GM21619 (cell line): Measurements from ENCODE around the gene RAD51B.

Experiments
- ATAC-seq: cut with Tn5 transposase; IDR thresholded peaks from one replicate; pipeline ENCODE4 v1.9.1; 2021; ENCODE audit not compliant: unreplicated experiment

The RAD51B gene

DNA sequence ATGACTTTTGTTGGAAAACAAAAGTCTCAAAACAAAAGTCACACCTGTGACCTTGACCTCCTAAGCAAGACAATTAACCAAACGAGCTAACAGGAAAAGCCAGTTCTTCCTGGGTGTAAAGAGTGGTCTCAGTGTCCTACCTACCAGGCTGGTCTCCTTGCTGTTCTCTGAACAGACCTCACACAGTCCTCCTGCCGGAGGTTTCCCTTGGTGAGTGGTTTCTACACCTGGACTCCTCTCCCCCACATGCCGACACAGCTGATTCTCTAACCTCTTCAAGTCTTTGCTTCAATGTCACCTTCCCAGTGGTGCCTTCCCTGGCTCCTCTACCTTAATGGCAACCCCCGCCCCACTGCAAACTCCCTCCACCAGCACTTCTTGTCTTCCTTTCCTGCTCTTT lies 734.7 kb downstream of the RAD51B start:
- no peak for ATAC-seq

DNA sequence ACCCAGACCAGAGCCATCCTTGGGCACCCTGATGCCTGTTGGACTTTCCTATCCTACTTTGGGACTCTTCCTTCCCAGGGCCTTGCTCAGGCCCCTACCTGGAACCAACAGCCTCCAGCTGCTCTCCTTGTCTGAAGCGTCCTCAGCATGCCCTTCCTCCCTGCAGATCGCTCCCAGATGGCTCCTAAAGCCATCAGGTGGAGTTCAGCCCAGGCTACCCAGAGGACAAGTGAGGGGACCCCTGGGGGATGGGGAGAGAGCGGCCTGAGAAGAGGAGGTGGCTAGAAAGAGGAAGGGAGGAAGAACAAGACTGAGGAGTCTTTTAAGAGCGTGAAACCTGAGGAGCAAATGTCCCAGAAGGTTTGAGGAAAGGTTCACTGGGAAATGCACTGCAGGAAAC lies 736.7 kb downstream of the RAD51B start:
- ATAC-seq = no peak

DNA sequence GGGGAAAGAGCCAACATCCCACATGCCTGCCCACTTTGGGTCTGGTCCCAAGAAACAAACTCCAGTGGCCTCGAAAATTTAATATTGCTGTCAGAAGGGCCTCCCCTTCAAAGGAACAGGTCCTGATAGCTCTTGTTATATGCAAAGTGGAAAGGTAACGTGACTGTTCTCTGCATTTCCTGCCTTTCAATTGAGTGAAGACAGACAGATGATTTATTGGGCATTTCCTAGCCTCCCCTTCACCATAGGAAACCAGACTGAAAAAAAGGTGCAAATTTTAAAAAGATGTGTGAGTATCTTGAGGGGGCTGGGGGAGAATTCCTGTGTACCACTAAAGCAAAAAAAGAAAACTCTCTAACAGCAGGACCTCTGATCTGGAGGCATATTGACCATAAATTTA lies 738.1 kb downstream of the RAD51B start:
- no peak for ATAC-seq

DNA sequence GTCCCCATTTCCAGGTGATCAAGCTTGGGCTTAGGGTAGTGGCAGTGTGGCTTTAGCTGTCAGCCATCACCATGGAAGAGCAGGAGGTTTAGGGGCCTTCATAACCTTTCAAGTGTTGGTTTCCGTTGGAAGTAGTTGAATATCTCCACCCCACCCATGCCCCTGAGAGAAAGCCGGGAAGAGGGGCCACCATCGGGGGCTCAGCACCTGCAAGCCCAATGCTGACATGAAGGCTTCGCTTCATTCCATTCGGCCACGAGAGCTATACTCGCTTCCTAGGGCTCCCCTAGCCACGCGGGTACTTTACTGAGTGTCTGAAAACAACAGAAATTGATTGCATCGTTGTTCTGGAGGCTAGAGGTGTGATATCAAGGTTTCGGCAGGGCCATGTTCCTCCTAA lies 738.5 kb downstream of the RAD51B start:
- ATAC-seq = no peak

DNA sequence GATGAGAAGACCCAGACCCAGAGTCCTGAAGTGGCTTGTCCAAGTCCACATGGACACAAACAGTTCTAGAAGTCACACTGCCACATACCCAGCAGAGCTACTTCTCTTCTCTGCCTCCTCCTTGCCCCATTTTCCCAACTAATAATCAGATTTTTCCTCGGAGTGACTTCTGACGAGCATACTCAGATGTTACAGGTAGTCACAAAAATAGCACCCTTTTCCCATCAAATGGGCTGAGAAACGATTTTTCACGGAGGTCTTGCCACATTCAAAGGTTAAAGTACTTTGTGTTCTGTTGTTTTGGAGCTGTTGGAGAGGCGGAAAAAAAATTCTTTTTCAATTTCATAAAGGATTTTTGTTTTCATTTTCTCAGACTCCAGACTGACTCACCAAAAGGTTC lies 740.4 kb downstream of the RAD51B start:
- ATAC-seq = no peak

DNA sequence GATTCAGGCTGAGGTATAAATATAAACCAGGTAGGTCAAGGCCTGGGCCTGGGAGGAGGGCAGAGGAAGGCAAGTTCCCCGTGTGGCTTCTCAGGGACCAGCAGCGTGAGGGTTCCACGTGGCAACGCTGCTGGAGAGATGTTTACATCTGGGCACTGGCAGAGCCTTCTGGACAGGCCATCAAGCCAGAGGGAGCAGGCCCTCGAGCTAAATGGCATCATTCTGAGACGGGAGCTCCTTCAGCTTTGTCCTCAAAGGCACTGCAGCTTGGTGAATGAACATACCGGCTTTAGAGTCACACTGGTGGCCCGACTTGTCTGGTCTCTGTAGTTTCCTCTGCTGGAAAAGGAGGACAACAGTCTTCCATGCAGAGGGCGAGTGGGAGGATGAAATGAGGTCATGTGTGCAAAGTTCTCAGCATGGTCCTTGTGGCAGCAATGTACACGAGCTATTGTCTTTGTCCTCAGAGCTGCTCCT lies 742.0 kb downstream of the RAD51B start:
- ATAC-seq = no peak

DNA sequence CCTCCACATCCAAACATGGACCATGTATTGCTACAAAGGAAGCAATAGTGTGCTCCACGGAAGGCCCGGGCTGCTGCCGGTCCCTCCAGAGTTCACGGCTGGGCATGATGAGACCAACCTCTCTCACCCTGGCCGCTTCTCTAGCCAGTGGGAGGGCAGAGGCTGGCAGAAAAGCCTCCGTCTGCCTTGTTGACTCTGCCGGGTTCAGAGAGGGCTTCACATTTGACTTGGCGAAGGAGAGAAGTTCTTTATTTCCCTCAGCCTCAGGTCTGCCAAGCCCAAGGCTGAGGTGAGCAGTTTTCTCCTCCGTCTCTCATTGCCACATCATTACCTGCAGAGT lies 743.3 kb downstream of the RAD51B start:
- no peak for ATAC-seq

DNA sequence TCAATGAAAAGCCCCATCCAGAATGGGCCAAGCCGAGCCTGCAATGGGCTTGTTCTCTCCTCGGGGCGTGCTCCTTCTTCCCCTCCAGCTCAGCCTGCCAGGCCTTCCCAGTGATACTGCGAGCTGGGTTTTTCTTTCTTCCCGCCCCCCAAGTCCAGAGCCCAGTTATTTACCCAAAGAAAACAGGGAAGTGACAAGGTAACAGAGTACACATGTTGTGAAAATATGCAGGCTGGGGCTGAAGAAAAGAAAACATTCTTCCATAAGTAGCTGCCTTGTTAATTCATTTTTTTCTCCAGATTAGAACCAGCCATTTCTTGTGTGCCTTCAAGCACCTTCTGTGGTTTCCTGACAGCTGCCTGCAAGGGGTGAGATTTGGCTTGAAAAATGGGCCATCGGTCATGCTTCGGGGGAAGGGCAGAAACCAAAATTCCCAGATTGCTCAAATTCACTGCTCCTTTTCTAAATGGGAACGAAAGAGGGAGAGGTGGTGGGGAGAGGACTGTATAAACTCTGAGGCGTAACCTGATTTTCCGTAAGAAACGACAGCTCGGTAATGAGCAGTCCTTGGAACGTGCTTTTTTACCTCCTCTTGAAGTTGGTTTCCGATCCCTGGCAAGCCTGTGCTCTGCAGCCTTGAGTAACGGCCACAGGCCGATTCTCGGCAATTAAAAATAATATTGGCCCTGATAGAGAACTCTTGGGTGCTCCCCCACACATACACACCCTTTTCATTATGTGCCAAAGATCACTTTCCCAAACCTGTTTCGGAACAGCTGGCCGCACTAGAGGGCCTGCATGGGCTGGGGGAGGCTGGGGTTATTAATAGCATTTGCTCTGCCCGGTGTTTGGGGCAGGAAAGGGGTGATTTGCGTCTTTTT lies 743.9 kb downstream of the RAD51B start:
- ATAC-seq = no peak

DNA sequence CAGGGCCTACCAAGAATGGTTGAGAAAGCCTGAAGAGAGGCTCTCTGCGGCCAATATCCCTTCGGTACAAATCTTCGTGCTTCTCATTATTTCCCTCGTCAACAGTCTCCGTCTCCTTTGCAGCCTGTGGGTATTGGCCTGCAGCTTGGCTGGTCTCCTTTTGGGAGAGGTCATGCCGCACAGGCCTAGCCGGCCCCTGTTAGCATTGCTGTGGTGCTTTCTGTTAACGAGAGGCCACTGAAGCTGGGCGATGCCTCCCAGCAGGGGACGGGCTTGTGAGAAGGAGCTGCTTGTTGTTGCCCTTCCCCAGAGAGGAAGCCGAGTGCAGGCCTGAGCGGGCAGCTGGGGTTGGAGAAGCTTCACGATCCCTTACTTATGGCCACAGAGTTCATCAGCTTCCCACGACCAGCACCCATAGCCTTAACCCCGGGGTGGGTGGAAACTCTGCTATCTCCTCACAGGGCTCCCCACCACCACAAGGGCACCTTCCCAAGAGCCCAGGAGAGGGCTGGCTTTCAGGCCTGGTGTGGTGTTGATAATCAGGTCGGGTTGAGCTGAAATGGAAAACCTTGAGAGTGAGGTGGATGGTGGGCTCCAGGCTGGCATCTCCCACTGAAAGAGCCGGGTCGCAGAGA lies 744.7 kb downstream of the RAD51B start:
- no peak for ATAC-seq

DNA sequence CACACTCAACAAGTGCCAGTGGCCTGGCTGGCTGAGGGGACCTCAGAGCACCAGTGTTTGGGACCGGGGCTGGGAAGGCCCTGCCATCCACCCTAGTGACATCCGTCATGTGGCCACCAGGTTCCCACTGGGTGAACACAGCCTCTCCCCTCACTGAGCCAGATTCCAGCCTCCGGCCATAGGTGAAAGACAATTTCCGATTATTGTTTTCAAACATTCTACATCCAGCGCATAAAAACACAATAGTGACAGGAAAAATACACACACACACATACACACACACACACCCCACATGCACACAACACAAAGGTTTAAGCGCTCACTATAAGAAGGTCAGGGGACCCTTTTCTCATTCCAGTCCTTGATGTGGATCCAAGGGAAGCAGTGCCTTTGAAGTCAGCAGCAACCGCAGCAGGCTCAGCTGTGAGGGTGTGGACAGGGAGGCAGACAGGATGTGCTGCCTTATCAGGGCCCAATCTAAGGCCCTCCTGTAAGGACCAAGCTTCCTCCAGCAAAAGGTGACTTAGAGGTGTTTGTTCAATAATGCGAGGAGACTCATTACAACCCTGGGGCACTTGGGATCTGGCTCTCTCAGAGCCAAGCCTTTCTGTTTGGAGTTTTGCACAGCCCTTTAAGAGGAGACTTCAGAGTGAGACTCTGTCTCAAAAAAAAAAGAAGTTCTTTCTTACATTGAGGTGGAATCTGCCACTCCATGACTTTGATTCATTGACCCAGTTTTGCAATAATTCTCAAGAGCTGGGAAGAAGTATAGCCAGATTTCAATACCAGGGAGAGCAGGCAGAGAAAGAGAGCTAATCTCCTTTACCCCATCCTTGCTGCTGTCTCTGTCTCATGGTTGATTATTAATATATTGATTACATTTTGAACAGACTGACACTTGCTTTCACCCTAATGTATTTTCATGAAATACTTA lies 745.5 kb downstream of the RAD51B start:
- no peak for ATAC-seq

DNA sequence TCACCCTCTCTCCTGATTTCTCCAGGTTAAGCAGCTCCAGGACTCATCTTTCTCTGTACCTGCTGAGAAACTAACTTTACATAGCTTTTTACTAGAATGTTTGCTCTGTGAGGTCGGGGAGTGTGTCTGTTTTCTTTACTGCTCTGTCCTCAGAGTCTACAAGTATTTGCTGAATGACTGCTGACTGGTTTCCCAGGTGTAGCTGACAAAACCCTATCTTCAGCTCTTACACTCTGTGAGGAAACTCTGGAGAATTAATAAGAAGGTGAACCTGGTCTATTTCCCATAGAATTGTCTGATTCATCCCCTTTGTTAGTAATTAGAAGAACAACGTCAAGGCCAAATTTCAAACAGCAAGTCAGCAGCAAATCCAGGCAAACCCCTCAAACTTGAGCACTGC lies 746.5 kb downstream of the RAD51B start:
- ATAC-seq = no peak

DNA sequence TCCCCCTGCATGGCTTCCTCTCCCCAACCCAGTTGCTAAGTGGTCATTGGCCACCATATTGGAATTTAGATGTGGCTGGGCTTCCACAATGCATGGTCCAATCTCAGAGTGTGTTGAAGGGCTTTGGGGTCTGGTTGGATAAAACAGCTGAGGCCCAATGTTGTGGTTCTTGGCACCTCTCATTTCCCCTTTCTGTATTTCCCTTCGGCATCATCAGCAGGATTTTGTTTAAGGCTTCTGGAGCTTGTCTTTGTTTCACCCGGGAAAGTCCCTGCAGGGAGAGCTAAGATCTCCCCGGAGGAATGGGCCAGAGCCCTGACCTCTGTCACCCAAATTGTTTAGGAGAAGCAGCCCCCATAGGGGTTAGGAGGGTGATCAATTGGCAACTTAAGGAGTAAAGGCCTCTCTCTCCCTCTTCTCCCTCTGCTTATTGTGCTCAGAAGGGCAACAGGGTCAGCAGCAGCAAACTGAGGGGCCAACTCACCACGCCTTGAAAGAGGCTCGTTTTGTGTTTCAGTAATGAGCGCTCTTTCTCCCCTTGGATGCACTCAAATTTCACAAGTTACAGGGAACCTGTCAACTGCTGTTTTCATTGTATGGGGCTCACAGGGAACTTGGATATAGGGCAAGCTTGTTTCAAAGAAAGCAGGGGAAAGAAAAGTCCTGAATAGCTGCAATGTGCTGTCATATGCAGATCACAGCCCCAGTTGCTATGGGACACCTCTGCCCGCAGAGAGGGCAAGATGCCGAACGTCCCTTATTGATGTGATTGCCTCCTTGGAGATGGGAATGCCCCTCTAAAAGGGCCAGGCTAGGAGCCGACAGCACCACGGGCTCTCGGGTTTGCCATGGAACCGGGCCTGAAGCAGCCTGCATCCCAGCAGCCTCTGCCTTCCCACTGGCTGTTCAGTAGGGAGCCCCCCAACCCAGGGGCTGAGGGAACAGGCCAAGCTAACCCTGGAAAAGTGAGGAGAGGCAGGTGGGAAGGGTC lies 749.6 kb downstream of the RAD51B start:
- ATAC-seq = no peak

DNA sequence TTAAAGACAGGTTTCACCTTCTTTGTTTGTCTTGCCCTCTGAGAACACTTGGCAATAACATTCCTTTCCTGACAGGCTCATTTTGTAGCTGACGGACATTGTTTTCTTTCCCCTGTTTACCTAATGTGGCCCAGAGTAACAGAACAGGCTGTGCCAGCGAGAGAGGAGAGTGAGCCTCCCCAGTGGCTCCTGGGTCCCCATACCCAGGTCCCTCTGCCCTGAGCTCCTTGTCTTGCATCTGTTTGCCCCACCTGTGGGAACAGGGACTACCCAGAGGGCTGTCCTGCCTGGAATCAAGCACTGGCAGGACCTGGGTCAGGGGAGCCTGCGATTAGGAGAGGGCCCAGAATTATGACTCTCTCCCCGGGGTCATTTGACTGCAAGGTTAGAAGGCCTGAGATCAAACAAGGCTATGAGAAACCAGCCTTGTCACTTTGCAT lies 750.4 kb downstream of the RAD51B start:
- no peak for ATAC-seq

DNA sequence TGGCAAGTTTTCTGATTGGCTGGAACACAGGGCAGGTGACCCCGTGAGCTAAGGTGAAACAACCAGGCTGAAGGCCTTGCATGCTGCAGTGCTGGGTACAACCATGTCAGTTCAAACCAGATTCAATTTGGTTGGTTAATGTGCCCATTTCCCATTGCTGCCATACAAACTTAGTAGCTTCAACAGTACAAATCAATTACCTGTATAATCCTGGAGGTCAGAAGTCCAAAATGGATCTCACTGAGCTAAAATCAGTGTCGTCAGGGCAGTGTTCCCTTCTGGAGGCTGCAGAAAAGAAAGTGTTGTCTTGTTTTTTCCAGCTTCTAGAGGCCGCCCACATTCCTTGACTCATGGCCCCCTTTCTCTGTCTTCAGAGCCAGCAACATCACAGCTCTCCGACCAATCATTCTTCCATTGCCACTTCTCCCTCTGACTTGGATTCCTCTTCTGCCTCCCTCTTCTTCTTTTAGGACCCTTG lies 751.6 kb downstream of the RAD51B start:
- ATAC-seq = no peak

DNA sequence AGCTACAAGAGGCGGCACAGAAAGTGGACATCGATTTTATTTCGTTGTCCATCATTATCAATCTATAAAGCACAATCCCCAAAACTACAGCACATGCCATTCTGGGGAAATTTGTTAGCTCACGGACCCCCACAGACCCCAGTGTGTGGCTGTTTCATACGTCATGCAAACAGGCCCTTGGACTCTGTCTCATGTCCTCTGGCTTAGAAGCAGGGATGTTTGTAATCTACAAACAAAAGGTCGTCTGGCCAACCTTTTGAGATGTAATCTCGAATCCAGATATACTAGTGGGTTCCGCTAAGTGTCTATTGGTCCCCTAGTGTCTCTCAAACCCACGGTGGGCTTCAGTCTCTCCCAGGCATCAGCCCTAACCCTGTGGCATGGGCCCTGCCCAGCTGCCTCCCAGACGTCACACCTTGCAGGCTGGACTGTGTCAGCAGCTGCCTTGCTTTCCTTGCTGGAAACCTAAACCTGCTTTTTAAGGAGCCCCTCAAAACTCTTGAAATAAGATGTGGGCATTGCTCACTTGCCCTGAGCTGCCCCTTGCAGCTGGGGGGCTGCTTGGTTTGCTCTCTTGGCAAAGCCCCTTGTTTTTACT lies 752.4 kb downstream of the RAD51B start:
- ATAC-seq = no peak

DNA sequence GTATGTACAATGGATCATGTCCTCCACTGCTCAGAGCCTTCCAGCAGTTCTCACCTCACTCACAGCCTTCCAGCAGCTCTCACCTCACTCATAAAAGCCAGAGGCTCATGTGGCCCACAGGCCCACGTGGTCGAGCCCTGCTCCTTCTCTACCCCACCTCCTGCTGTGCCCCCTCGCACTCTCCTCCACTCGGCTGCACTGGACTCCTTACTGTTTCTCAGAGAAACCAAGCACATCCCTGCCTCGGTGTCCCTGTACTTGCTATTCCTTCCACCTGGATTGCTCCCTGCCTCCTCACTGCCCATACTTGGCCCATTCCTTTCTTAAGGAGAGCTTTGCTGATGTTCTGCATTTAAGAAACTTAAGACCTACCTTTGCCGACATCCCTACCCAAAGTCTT lies 753.5 kb downstream of the RAD51B start:
- ATAC-seq = no peak

DNA sequence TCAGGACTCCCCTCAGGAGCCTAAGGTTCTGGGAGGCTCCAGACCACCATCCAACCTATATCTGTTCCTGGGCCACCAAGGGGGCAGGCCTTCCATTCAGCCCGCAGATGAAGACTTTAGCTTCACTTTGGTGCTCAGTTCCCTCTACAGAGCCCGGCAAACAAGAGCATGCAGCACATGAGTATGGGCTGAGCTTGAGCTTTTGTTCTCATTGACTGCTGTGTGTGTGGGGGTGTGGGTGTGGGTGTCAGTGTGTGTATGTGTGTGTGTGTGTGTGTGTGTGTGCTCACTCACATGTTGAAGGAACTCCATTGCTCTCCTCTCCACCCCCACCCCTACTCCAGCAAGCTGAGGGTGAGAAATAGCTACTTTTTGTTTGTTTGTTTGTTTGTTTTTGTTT lies 754.1 kb downstream of the RAD51B start:
- ATAC-seq = no peak

DNA sequence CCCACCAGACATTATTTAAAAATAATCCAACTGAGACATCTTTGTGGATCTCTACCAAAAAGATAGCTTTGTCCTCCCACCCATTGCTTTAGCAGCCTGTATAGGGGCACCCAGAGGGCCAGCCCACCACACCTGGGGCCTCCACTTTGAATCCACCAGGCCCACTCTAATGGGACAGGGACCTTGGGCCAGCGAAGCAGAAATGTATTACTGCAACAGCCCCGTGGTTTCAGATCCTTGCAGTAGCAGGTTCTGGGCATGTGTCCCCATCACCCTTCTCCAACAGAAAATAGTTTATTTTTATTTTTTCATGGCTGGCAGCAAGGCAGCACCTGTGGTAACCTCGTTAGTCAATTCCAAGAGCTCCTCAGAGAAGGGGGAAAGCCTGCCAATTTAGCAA lies 754.9 kb downstream of the RAD51B start:
- no peak for ATAC-seq

DNA sequence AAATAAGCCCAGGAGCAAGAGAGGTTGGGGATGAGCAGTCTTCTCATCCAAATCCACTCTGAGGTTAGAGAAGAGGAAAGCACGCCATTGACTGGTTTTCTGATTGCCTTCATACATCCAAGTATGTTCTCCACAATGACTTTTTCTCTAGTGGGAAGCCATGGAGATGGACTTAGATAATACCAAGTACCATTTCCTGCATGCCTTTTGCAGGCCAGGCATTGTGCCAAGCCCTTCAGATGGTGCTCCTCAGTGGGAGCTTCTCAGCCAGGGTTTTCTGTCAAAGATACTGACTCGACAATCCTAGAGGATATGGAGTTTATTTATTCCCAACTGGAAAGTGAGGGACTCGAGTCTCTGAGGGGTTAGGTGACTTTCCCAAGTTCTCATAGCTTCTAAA lies 755.3 kb downstream of the RAD51B start:
- ATAC-seq = no peak

DNA sequence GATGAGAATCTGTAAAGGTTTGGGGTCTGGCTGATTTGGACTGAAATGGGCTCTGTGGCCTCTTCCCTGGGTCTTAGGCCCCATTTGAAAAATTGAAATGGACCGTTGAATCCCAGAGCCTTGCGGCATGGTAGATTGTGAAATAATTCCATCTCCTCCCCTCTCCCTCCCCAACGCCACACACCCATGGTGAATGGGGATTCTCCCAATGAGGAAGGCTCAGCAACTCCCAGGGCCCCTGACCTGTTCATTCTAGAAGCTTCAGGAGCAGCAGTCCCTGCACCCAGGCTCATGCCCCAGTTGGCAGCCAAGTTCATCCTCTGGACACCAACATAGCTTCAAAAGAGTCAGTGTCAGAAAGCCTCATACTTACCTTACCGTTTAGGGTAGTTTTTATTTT lies 755.8 kb downstream of the RAD51B start:
- no peak for ATAC-seq
